CD4-positive, alpha-beta T cell treated with Interleukin-4 for 4 hours (primary cell): ENCODE data around the gene CCRL2.
"Not testable (repeated sequence)": the region's sequence is repeated elsewhere in the genome, so short reads cannot be mapped to it uniquely, and the experiment has no call there.

ENCODE experiments used
- DNase-seq: peaks from one replicate; pipeline ENCODE4 v3.0.0-alpha.2; 2020

The CCRL2 gene

GRCh38 chr3:46431905-46432304 lies 24.8 kb downstream of the CCRL2 start:
- not testable (repeated sequence) for DNase-seq

GRCh38 chr3:46433118-46433517 lies 26.1 kb downstream of the CCRL2 start:
- not testable (repeated sequence) for DNase-seq

- DNase-seq, result no peak
These were observed 26.8 kb downstream of the CCRL2 start for GRCh38 chr3:46433841-46434240.

- no peak for DNase-seq
These were observed 28.1 kb downstream of the CCRL2 start for GRCh38 chr3:46435081-46435726.

GRCh38 chr3:46438831-46439230 lies 31.8 kb downstream of the CCRL2 start:
- DNase-seq, result no peak

- peak; percentile 55 for DNase-seq
These were observed 33.7 kb downstream of the CCRL2 start for GRCh38 chr3:46440531-46441294.

GRCh38 chr3:46442576-46443530 lies 35.8 kb downstream of the CCRL2 start:
- peak; percentile 43 for DNase-seq

GRCh38 chr3:46447228-46447985 lies 40.3 kb downstream of the CCRL2 start:
- DNase-seq, result no peak

- DNase-seq, result no peak
These were observed 41.7 kb downstream of the CCRL2 start for GRCh38 chr3:46448721-46449120.

- DNase-seq, result no peak
These were observed 42.9 kb downstream of the CCRL2 start for GRCh38 chr3:46449755-46450552.

GRCh38 chr3:46453526-46454208 lies 46.6 kb downstream of the CCRL2 start:
- no peak for DNase-seq

- DNase-seq, result no peak
These were observed 47.1 kb downstream of the CCRL2 start for GRCh38 chr3:46454209-46454595.

- DNase-seq, result no peak
These were observed 47.5 kb downstream of the CCRL2 start for GRCh38 chr3:46454606-46455005.

- DNase-seq, result no peak
These were observed 48.4 kb downstream of the CCRL2 start for GRCh38 chr3:46455231-46456115.

- no peak for DNase-seq
These were observed 49.1 kb downstream of the CCRL2 start for GRCh38 chr3:46456118-46456517.
